Measurements from ENCODE around the gene DIO3. TPM values are rescaled to one million over a fixed set of nuclear protein-coding genes. Genes with fewer than 3 reads are reported as not detected.

The DIO3 gene
- total and polyA plus RNA-seq, 2 of the 4 experiments (the other 2 are of a cell fraction), result not detected

DNA sequence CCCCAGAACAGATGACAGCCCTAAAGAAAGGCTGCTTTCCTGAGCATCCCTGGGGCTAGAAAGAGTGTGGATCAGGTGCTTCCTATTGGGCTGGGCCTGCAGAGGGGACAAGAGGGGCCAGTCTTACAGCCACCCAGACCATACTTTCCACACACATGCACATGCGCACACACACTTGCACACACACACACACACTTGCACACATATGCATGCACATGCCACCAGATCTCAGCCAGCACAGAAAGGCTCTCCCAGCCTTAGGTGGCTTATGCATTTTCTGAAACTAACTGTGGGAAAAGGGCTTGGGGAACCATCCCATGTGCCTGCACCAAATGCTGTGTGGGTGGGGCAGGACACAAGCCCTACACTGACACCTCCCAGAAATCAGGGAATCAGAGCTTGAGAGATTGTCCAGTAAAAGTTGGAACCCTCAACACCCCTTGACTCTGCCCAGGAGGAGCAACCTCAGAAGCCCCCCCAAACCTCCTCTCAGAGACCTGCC lies 2.5 kb upstream of the DIO3 start:
- intact Hi-C loops (cut with micrococcal nuclease), result no loop called here

More for the DNA sequence above, 2.5 kb upstream of the DIO3 start:
- H3K4ac ChIP-seq (ENCODE audit: low read depth, low read length), result no peak overlapping the region
- no peak overlapping the region for H2BK120ac ChIP-seq (ENCODE audit: low read depth, low read length)
- H3K79me1 ChIP-seq (ENCODE audit: low read depth in 1 of 2, low read length in 2 of 2), result no peaks in the 10 kb centered on the region
- no peak overlapping the region for H4K91ac ChIP-seq (ENCODE audit: insufficient read depth, low read depth, low read length)
- H3K18ac ChIP-seq (ENCODE audit: low read depth, low read length), result no peak overlapping the region
- H2AK5ac ChIP-seq (ENCODE audit: low read depth, low read length), result no peak overlapping the region
- no peaks in the 10 kb centered on the region for H3K9me1 ChIP-seq (ENCODE audit: insufficient read depth, low read length)
- H3K14ac ChIP-seq (replicated peaks; ENCODE audit: low read depth, low read length), result no peak overlapping the region
- ATAC-seq (ENCODE audit: low read depth) (no peak), DNase-seq (no peak)
- H3K4me2 ChIP-seq (ENCODE audit: low read depth, low read length), result no peak overlapping the region
- H3K4me1 ChIP-seq (ENCODE audit: control insufficient read depth, insufficient read depth, low read length), result no peaks in the 10 kb centered on the region
- POLR2A ChIA-PET (ENCODE audit: unreplicated experiment), result no interaction called here
- no peaks in the 10 kb centered on the region for H4K20me1 ChIP-seq (ENCODE audit: insufficient read depth, low read length)
- no peak overlapping the region for H3K9ac ChIP-seq (ENCODE audit: low read depth, low read length)
- H3K4me3 ChIP-seq (ENCODE audit: insufficient read depth, low read depth, low read length), result no peak overlapping the region
- H2AK9ac ChIP-seq (replicated peaks; ENCODE audit: low read depth, low read length, poor library complexity), result no peak overlapping the region
- CTCF ChIA-PET, result no interaction called here
- TF ChIP-seq RFX5 (IDR thresholded peaks at IDR 0.05; ENCODE audit: low read depth, low read length) (no peak), FOS (IDR thresholded peaks at IDR 0.05; ENCODE audit: low read depth, low read length) (no peak), MAFK (IDR thresholded peaks at IDR 0.05; ENCODE audit: low read depth, low read length) (no peak), CHD1 (IDR thresholded peaks at IDR 0.05; ENCODE audit: low read depth, low read length) (no peak), MXI1 (IDR thresholded peaks at IDR 0.05; ENCODE audit: borderline replicate concordance, low read depth, low read length) (no peak), NFE2L2 (IDR thresholded peaks at IDR 0.05; ENCODE audit: low read depth, low read length) (no peak), RAD21 (IDR thresholded peaks at IDR 0.05; ENCODE audit: low read length) (no peak), MAZ (IDR thresholded peaks at IDR 0.05; ENCODE audit: borderline replicate concordance, low read depth, low read length) (no peak), POLR2A (IDR thresholded peaks at IDR 0.05; ENCODE audit: low read depth, low read length) (no peak), RCOR1 (IDR thresholded peaks at IDR 0.05; ENCODE audit: insufficient replicate concordance, low read length) (no peak), BHLHE40 (IDR thresholded peaks at IDR 0.05; ENCODE audit: low read depth, low read length) (no peak), SMC3 (IDR thresholded peaks at IDR 0.05; ENCODE audit: low read depth, low read length) (no peak), CEBPB (IDR thresholded peaks at IDR 0.05; ENCODE audit: low read depth, low read length) (no peak)
- TF ChIP-seq, protein P1, sequence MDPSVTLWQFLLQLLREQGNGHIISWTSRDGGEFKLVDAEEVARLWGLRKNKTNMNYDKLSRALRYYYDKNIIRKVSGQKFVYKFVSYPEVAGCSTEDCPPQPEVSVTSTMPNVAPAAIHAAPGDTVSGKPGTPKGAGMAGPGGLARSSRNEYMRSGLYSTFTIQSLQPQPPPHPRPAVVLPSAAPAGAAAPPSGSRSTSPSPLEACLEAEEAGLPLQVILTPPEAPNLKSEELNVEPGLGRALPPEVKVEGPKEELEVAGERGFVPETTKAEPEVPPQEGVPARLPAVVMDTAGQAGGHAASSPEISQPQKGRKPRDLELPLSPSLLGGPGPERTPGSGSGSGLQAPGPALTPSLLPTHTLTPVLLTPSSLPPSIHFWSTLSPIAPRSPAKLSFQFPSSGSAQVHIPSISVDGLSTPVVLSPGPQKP (IDR thresholded peaks at IDR 0.05; ENCODE audit: borderline replicate concordance, low read depth, low read length), result no peak
- TF ChIP-seq, protein P2, sequence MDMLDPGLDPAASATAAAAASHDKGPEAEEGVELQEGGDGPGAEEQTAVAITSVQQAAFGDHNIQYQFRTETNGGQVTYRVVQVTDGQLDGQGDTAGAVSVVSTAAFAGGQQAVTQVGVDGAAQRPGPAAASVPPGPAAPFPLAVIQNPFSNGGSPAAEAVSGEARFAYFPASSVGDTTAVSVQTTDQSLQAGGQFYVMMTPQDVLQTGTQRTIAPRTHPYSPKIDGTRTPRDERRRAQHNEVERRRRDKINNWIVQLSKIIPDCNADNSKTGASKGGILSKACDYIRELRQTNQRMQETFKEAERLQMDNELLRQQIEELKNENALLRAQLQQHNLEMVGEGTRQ (IDR thresholded peaks at IDR 0.05; ENCODE audit: low read depth, low read length), result no peak
- TF ChIP-seq, protein P3, sequence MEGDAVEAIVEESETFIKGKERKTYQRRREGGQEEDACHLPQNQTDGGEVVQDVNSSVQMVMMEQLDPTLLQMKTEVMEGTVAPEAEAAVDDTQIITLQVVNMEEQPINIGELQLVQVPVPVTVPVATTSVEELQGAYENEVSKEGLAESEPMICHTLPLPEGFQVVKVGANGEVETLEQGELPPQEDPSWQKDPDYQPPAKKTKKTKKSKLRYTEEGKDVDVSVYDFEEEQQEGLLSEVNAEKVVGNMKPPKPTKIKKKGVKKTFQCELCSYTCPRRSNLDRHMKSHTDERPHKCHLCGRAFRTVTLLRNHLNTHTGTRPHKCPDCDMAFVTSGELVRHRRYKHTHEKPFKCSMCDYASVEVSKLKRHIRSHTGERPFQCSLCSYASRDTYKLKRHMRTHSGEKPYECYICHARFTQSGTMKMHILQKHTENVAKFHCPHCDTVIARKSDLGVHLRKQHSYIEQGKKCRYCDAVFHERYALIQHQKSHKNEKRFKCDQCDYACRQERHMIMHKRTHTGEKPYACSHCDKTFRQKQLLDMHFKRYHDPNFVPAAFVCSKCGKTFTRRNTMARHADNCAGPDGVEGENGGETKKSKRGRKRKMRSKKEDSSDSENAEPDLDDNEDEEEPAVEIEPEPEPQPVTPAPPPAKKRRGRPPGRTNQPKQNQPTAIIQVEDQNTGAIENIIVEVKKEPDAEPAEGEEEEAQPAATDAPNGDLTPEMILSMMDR (conservative IDR thresholded peaks at IDR 0.05; ENCODE audit: low read depth, low read length), result no peak
- H4K5ac ChIP-seq (ENCODE audit: low read depth, low read length), result no peak overlapping the region
- dilution Hi-C loops (cut with HindIII; ENCODE audit: low sequenced_read_pairs, unreplicated experiment) (no loop called here), in situ Hi-C loops (cut with MboI; ENCODE audit: low sequenced_read_pairs) (no loop called here)
- no peak overlapping the region for H4K8ac ChIP-seq (ENCODE audit: low read depth in 2 of 2, low read length in 2 of 2)
- H3K36me3 ChIP-seq (ENCODE audit: control insufficient read depth, insufficient read depth, low read length), result no peaks in the 10 kb centered on the region
- H2BK15ac ChIP-seq (ENCODE audit: low read depth, low read length), result no peak overlapping the region
- H3K27ac ChIP-seq (ENCODE audit: insufficient read depth, low read length), result no peak overlapping the region
- BruUV-seq (replicated peaks), result no TSS peak
- H2BK5ac ChIP-seq (ENCODE audit: low read depth, low read length, poor library complexity, severe bottlenecking), result no peak overlapping the region
- no CpG with 5 or more reads among the region's 1 CpG for WGBS, 2 experiments (ENCODE audit: extremely low coverage in 2 of 2, insufficient read length in 1 of 2)
- H3K23ac ChIP-seq (ENCODE audit: low read depth, low read length), result no peak overlapping the region
- H3K56ac ChIP-seq (ENCODE audit: extremely low read depth, insufficient read depth, low read length), result no peak overlapping the region
- peaks cover 52% of the 10 kb centered on the region; the same call in 1 of the 2 replicates for H3K27me3 ChIP-seq (ENCODE audit: control insufficient read depth, insufficient read depth, low read length)
- H2AFZ ChIP-seq (replicated peaks; ENCODE audit: low read length, poor library complexity), result no peak overlapping the region
- no peak overlapping the region for H2BK20ac ChIP-seq (ENCODE audit: low read depth, low read length)
- H3K9me3 ChIP-seq (ENCODE audit: control insufficient read depth, insufficient read depth, low read length), result peaks cover 12% of the 10 kb centered on the region; the same call in 1 of the 2 replicates

Data from IMR-90 (cell line).